ENCODE data around the gene IL4I1.

DNA sequence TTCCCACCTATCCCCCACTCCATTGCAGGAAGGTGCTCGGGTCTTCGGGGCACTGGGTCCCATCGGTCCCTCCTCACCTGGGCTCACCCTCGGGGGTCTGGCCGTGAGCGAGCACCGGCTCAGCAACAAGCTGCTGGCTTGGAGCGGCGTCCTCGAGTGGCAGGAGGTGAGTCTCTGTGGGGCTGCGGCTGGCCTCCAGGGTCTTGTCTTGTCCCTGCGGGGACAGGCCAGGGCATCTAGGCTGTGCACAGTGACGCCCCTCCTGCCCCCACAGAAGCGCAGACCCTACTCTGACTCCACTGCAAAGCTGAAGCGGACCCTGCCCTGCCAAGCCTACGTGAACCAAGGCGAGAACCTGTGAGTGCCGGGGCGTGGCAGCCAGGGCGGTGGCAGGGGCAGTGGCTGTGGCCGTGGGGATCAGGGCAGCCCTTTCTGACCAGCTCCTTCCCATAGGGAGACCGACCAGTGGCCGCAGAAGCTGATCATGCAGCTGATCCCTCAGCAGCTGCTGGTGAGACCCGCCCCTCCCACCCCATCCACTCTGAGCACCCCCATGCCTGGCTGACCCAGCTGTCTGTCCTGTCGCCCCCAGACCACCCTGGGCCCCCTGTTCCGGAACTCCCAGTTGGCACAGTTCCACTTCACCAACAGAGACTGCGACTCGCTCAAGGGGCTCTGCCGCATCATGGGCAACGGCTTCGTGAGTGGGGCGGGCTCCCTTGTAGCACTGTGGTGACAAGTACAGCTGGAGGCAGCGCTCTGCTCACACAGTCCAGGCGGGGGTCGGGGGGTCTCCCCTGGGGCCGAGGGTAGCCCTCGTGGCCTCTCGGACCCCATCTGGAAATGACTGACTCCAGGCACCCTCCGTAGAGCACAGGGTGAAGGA lies 42.1 kb downstream of the IL4I1 start:
- TF ChIP-seq, protein P1, sequence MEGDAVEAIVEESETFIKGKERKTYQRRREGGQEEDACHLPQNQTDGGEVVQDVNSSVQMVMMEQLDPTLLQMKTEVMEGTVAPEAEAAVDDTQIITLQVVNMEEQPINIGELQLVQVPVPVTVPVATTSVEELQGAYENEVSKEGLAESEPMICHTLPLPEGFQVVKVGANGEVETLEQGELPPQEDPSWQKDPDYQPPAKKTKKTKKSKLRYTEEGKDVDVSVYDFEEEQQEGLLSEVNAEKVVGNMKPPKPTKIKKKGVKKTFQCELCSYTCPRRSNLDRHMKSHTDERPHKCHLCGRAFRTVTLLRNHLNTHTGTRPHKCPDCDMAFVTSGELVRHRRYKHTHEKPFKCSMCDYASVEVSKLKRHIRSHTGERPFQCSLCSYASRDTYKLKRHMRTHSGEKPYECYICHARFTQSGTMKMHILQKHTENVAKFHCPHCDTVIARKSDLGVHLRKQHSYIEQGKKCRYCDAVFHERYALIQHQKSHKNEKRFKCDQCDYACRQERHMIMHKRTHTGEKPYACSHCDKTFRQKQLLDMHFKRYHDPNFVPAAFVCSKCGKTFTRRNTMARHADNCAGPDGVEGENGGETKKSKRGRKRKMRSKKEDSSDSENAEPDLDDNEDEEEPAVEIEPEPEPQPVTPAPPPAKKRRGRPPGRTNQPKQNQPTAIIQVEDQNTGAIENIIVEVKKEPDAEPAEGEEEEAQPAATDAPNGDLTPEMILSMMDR (IDR thresholded peaks at IDR 0.05): no peak
- no peak for TF ChIP-seq ZFX (IDR thresholded peaks at IDR 0.05; ENCODE audit: borderline replicate concordance)

All from 22Rv1 (cell line).